Hematopoietic multipotent progenitor cell treated with erythropoietin and hydrocortisone succinate and interleukin-3 and kit ligand, for 4 days (in vitro differentiated cells): ENCODE measurements around the gene SLC12A1.
"Not testable (repeated sequence)": the region's sequence is repeated elsewhere in the genome, so short reads cannot be mapped to it uniquely, and the experiment has no call there.

Experiments
- DNase-seq: peaks from one replicate; pipeline ENCODE4 v3.0.0-alpha.2; 2015

Gene SLC12A1

DNA sequence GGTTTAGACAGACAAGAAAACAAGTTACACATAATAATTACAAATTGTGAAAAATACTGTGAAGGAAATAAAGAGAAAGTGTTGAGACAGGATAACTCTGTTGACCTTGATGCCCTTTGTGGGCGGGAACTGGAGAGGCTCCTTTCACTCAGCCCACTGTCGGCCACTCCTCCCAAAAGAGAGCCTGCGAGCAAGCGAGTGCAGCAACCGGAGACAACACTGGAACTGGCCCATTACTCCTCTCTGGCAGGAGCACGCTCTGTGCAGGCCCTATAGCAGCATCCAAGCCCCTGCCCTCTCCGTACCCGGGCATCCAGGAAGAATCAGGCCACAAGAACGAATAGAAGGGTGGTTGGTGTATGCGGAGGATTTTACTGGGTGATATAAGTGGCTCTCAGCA is 108.9 kb downstream of the SLC12A1 start:
- no peak for DNase-seq

DNA sequence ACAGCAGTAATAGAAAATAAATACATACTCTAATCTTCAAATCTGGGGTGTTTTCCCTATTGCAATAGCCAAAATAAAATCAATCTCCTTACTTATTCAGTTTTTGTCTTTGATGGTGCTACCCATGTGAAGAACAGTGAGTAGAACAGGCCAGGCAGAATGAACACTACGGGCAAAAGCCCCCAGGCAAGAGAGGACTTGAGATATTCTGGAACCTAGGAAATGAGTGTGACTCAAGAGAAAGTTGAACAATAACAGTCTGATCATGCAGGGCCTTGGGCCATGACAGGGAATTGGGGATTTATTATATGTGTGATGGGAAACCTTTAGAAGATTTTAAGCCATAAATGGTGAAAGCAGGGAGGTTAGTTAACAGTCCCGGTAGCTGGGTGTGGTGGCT is 111.1 kb downstream of the SLC12A1 start:
- no peak for DNase-seq

- DNase-seq, result no peak
Observed at GRCh38 chr15:48318131-48318530, 112.0 kb downstream of the SLC12A1 start.

DNA sequence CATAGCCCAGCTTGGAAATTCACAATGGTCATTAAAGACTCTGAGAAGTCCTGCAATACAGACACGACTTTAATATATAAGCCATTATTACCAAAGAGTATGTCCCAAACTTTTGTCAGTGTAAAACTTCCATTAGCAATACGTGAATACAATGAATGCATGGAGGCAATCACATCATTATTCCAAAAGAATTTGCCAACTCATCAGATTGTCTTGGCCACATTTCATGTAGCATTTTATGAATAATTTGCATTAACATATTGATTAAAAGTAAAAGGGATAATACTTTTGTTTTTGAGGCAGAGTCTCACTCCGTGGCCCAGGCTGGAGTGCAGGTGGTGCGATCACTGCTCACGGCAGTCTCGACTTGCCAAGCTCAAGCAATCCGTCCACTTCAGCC is 117.2 kb downstream of the SLC12A1 start:
- no peak for DNase-seq

DNA sequence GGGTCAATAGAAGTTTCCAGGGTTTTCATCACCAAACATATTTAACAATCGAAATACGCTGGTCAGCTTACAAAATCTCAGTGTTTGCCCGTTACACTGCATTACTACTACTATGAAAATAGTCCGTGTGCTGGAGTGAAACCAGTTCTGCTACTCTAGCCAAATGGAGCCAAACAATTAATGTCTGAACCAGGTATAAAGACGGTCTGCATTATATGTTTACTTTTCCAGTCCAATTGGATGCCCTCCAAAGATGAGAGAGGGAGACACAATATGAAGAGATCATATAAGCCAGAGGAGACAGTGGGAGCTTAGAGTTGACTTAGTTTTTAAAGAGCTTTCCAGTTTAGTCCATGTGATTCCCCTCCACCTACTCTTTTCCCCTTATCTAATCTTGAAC is 118.8 kb downstream of the SLC12A1 start:
- DNase-seq, result no peak

DNA sequence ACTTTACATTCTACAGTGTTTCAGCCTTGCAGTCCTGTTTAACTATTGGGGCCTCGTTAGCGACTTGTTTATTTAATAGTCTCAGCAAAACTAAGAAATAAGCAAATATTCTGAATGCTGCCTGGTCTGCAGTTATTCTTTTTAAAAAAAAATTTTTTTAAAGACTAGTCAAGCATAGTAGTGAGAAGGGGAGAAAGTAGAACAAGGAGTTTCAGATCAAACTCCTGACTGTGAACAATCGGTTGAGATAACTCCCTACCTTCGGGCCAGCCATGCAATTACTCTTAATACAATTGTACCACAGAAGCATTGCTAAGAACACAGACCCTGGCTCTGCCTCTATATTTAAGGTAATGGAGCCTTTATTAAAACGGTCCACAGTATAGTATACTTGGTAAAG is 119.3 kb downstream of the SLC12A1 start:
- DNase-seq, result no peak

GRCh38 chr15:48326180-48326579 is 120.1 kb downstream of the SLC12A1 start:
- DNase-seq, result not testable (repeated sequence)

DNA sequence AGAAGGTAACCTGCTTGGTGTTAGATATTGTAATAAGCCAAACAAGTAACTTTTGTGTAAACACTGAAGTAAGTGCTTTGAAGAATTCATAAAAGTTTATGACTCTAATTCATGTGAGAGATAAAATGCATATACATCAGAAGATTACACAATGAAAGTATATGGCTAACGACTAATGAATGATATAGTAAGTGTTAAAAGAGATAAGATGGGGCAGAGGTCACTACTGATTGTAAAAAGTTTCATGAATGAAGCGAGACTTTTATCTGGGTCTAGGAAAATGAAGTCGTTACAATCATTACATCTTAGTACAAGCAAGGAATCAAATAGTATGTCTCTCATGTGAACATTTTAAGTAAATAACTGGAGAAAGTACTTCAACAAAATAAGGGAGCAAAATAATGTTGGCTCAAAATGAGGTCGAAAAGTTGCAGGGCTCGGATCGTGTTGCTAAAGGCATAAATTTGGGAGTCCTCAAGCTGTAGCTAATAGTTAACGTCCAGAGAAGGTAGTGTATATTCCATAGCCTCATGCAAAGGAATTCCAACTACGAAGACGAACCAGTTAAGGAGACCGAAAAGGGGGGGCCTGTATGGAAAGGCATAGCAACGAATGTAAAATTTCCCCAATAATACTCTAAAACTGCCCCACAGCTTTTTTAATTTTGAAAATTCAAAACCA is 124.1 kb downstream of the SLC12A1 start:
- peak; percentile 38 for DNase-seq

- DNase-seq, result peak; percentile 94
Observed at GRCh38 chr15:48330855-48331795, 125.0 kb downstream of the SLC12A1 start, which contains the start of gene DUT. Gene DUT (plus strand): TSS chr15:48331429. CDS start chr15:48331516, 87 bp downstream.

GRCh38 chr15:48331796-48332641 is 125.9 kb downstream of the SLC12A1 start:
- DNase-seq, result peak; percentile 93

- DNase-seq, result peak; percentile 41
Observed at GRCh38 chr15:48332642-48333034, 126.5 kb downstream of the SLC12A1 start.

GRCh38 chr15:48333540-48333939 is 127.4 kb downstream of the SLC12A1 start:
- DNase-seq, result peak; percentile 25

DNA sequence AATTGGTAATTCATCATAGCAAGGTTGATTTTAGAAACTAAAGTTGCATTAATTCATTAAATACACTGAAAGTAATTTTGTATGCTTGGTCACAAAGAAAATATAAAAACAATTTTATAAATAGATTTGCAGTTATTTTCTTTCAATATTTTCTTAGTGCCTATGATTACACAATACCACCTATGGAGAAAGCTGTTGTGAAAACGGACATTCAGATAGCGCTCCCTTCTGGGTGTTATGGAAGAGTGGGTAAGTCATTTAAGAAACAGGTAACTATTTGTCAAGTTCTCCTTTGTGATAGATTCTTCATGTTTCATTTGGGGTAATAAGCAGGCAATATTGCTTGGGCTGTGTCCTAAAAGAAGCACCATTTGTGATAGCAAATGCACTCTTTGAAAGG is 128.2 kb downstream of the SLC12A1 start:
- peak; percentile 38 for DNase-seq

GRCh38 chr15:48336940-48337339 is 130.8 kb downstream of the SLC12A1 start:
- DNase-seq, result peak; percentile 72

DNA sequence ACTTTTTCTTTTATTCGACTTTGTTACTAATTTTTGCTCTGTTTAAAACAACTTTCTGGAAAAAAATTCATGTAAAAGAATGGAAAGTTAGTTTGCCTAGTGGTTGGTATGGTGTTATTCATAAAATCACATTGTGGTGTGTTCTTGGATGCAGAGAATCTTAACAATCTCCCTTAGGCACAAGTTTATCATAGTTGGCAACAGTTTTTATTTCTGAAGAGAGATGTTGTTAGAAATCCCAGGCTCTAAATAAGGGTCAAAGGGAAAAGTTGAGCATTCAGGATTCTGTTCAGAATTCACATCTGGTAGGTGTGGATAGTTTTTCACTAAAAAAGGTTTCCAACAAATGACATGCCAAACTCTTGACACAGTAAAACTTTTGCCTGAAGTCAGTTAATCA is 131.5 kb downstream of the SLC12A1 start:
- DNase-seq, result no peak

DNA sequence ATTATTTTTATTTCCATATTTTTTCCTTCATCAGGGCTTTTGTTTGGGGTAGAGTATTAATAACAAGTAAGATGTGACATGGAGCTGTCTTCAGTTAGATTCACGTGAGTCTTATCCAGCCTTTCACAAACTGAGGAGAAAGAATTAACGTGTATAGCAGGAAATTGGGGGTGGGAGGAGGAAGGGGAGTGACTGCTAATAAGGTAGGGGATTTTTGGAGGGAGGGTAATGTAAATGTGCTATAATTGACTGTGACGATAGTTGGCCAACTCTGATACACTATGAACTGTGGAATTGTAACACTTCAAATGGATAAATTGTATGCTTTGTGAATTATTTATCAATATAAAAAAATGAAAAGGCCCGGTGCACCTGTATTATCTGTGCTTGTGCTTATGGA is 134.0 kb downstream of the SLC12A1 start:
- DNase-seq, result no peak

- DNase-seq, result no peak
Observed at GRCh38 chr15:48343865-48344264, 137.8 kb downstream of the SLC12A1 start.

DNA sequence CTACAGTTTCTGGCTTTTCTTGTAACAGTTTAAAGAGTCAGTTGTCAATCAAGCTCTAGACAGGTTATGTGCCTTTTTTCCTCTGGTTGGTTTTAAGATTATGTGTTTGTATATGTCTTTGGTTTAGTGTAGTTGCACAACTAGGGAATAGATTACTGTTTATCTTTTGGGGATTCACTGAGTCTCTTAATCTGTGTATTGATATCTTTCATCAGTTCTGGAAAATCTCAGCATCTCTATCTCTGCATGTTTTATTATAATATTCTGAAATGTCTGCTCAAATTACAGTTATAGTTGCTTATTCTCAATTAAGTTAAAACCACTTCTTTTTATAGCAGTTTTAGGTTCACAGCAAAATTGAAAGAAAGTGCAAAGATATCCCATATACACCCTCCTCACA is 139.4 kb downstream of the SLC12A1 start:
- DNase-seq, result no peak

GRCh38 chr15:48352474-48353072 is 146.5 kb downstream of the SLC12A1 start:
- peak; percentile 89 for DNase-seq
